KMS-11 (cell line): ENCODE results near the gene ACOT11.

Experiments used
- H2AFZ ChIP-seq: fragments of 200-600 bp; sonication (generic); 2 replicates; pipeline ENCODE4 v1.6.1; 2016; ENCODE audit warnings: antibody characterized with exemption, mixed run types, low read depth
- H3K27ac ChIP-seq: fragments of 200-600 bp; sonication (generic); 2 replicates; pipeline ENCODE4 v1.6.1; 2016; ENCODE audit warnings: mild to moderate bottlenecking, mixed run types
- H3K27me3 ChIP-seq: fragments of 200-600 bp; sonication (generic); 2 replicates; pipeline ENCODE4 v1.6.1; 2017; ENCODE audit warnings: mild to moderate bottlenecking, low read depth, mixed run types, moderate library complexity; ENCODE audit not compliant: insufficient read depth
- H3K36me3 ChIP-seq: fragments of 200-600 bp; sonication (generic); 2 replicates; pipeline ENCODE4 v1.6.1; 2017; ENCODE audit warnings: mild to moderate bottlenecking, mixed run types; ENCODE audit not compliant: insufficient read depth
- H3K4me1 ChIP-seq: fragments of 200-600 bp; sonication (generic); 2 replicates; pipeline ENCODE4 v1.6.1; 2016; ENCODE audit warnings: mild to moderate bottlenecking, low read depth, mixed run types; ENCODE audit not compliant: poor library complexity, severe bottlenecking
- H3K4me2 ChIP-seq: fragments of 200-600 bp; sonication (generic); 2 replicates; pipeline ENCODE4 v1.7.0; 2016; ENCODE audit warnings: mild to moderate bottlenecking, mixed run types
- H3K4me3 ChIP-seq: fragments of 200-600 bp; sonication (generic); IDR thresholded peaks from 2 replicates; pipeline ENCODE4 v1.6.1; 2017; ENCODE audit warnings: low read depth, low read length, mixed read lengths; ENCODE audit not compliant: insufficient read depth
- H3K79me2 ChIP-seq: fragments of 200-600 bp; sonication (generic); 2 replicates; pipeline ENCODE4 v1.6.1; 2016; ENCODE audit warnings: low read depth, mixed run types; ENCODE audit not compliant: insufficient read depth
- H3K9ac ChIP-seq: fragments of 200-600 bp; sonication (generic); 2 replicates; pipeline ENCODE4 v1.6.1; 2016; ENCODE audit warnings: mild to moderate bottlenecking, mixed run types
- H4K20me1 ChIP-seq: fragments of 200-600 bp; sonication (generic); 2 replicates; pipeline ENCODE4 v1.6.1; 2016; ENCODE audit warnings: mild to moderate bottlenecking, mixed run types; ENCODE audit not compliant: insufficient read depth
- CTCF ChIP-seq: fragments of 200-600 bp; sonication (generic); conservative IDR thresholded peaks from 2 replicates; pipeline ENCODE4 v1.6.1; 2017; ENCODE audit warnings: low read depth, mild to moderate bottlenecking, antibody characterized with exemption, low read length, moderate library complexity, mixed read lengths

The ACOT11 gene

DNA sequence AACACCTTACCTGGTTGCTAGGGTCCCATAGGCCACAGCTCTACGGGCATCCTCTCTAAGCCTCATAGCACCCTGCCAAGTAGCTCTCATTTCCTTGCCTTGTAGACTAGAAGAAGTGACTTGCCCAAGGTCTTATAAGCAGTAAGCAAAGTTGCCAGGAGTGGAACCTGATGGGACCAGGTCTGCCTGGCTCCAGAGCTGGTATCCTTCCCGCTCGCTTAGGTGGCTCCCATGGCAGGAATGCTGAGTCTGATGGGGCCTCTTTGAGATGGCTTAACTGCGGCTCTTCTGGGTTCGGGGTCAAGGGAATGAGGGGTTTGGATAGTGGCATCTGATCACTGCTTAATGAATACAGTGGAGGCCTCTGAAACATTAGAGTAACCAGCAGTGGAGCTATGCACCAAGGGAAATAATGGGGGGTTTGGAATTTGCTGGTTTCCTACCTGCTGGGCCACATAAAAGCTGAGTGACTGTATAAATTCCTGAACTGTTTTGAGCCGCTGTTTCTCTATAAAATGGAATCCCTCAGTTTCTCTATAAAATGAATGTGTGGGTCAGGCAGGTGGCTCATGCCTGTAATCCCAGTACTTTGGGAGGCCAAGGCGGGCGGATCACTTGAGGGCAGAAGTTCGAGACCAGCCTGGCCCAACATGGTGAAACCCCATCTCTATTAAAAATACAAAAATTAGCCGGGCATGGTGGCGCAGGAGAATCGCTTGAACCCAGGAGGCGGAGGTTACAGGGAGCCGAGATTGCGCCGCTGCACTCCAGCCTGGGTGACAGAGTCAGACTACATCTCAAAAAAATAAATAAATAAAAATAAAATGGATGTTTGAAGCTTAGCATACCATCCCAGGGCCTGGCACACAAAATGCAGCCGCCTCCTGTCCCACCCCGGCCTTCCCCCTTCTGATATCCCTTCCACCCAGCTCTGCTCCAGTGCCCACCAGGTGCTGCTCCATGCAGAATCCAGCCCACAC lies 62.9 kb downstream of the ACOT11 start:
- Histone ChIP-seq H2AFZ (no peak overlapping the region), H3K4me2 (no peak overlapping the region), H3K9ac (no peak overlapping the region), H3K27me3 (no peaks in the 10 kb centered on the region), H3K27ac (no peak overlapping the region), H3K36me3 (no peaks in the 10 kb centered on the region), H3K4me3 (no peak overlapping the region), H4K20me1 (no peaks in the 10 kb centered on the region), H3K79me2 (no peaks in the 10 kb centered on the region), H3K4me1 (no peaks in the 10 kb centered on the region)
- TF ChIP-seq CTCF, result no peak

GRCh38 chr1:54611621-54612020 lies 63.6 kb downstream of the ACOT11 start:
- no peak overlapping the region for H3K4me2 ChIP-seq
- no peaks in the 10 kb centered on the region for H4K20me1 ChIP-seq
- no peak overlapping the region for H3K9ac ChIP-seq
- TF ChIP-seq CTCF, result no peak
- H3K27ac ChIP-seq, result no peak overlapping the region
- H2AFZ ChIP-seq, result no peak overlapping the region
- H3K4me3 ChIP-seq, result no peak overlapping the region
- H3K79me2 ChIP-seq, result no peaks in the 10 kb centered on the region
- H3K4me1 ChIP-seq, result no peaks in the 10 kb centered on the region
- no peaks in the 10 kb centered on the region for H3K36me3 ChIP-seq
- H3K27me3 ChIP-seq, result no peaks in the 10 kb centered on the region

DNA sequence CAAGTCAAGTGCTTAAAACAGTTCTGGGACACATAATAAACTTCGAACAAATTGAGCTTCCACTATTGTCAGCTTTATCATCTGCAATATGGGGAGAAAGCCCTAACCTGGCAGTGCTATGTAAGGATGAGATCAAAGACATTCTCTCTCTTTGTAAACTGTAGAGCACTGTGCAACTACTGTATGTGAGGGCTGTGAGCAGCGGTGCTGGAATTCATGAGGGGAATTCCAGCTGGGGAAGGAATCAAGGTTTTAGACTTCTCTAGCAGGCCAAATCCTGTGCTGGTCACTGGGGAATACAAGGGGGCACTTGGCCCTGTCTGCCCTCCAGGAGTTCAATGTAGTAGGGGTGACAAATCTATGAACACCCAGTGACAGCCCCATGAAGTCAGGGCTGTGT lies 66.0 kb downstream of the ACOT11 start:
- Histone ChIP-seq H3K4me3 (no peak overlapping the region), H3K79me2 (no peaks in the 10 kb centered on the region), H4K20me1 (no peaks in the 10 kb centered on the region), H2AFZ (no peak overlapping the region), H3K27ac (no peak overlapping the region), H3K4me1 (no peaks in the 10 kb centered on the region), H3K9ac (no peak overlapping the region), H3K27me3 (no peaks in the 10 kb centered on the region), H3K4me2 (no peak overlapping the region), H3K36me3 (no peaks in the 10 kb centered on the region)
- TF ChIP-seq CTCF, result no peak

DNA sequence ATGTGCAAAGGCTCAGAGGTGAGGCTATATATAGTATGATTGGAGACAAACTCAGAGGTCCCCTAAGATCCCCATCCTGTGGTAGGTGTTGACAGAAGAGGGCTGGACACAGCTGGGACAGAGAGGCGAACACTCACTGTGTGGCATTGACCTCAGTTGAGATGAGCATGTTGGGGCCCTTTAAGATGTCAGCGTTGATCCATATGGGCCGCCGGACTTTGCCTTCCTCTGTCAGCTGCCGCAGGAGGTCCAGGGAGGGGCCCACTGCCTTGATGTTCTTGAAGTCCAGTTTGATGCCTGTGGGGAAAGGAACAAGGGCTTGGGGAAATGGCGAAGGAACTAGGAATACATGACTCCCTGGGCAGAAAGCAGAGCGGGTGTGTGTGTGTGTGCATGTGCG lies 66.5 kb downstream of the ACOT11 start:
- Histone ChIP-seq H2AFZ (no peak overlapping the region), H3K27ac (no peak overlapping the region), H3K36me3 (no peaks in the 10 kb centered on the region), H3K4me2 (no peak overlapping the region), H3K4me1 (no peaks in the 10 kb centered on the region), H3K79me2 (no peaks in the 10 kb centered on the region), H3K27me3 (no peaks in the 10 kb centered on the region), H3K9ac (no peak overlapping the region), H4K20me1 (no peaks in the 10 kb centered on the region), H3K4me3 (no peak overlapping the region)
- TF ChIP-seq CTCF, result no peak
